Activated gamma-delta T cell treated with Interleukin-2 at 50 U/mL for 16 hours (primary cell): ENCODE data around the gene RGS3.

Source experiments
- DNase-seq: peaks from one replicate; pipeline ENCODE4 v3.0.0-alpha.2; 2020

The RGS3 gene

DNA sequence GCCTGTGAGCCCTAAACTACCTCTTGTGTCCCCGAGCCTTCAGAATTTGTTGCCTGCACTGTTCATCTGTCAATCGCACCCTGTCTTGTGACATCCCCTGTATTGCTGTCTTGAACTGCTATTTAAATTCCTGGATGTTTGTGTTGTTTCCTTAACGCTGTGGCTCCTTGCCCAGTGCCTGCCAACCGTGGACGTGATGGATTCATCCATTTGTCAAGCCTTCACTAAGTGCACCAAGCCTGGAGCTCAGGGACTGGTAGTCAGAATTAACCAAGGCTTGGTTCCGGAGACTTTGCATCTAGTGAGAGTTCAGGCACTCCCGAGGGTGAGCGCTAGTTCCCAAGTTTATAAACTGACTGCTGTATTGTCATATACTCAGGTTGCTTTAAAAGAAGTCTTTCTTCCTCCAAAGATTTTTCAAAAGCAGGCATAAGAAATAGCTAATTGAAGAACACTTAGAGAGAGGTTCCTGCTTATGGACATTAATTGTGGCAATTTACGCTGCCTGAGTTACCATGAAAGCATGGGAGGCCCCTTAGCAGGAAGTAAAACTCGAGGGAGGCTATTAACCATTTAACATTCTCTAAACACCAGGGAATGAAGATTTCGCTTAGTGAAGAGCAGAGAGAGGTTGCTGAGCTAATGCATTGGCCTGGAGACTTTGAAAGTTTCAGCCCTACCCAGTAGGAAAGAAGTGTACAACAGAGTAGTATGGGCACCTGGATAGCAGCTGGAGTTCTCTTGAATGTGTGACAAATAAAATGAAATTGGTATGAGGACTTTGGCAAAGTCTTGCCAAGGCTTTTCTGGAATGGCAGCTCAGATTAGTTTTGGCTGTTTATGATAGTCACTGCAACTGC lies 29.0 kb downstream of the RGS3 start:
- DNase-seq: no peak

GRCh38 chr9:113493203-113493520 lies 29.6 kb downstream of the RGS3 start:
- no peak for DNase-seq

- no peak for DNase-seq
Observed at GRCh38 chr9:113495526-113495925, 32.0 kb downstream of the RGS3 start.

GRCh38 chr9:113497051-113497450 lies 33.5 kb downstream of the RGS3 start:
- no peak for DNase-seq

DNA sequence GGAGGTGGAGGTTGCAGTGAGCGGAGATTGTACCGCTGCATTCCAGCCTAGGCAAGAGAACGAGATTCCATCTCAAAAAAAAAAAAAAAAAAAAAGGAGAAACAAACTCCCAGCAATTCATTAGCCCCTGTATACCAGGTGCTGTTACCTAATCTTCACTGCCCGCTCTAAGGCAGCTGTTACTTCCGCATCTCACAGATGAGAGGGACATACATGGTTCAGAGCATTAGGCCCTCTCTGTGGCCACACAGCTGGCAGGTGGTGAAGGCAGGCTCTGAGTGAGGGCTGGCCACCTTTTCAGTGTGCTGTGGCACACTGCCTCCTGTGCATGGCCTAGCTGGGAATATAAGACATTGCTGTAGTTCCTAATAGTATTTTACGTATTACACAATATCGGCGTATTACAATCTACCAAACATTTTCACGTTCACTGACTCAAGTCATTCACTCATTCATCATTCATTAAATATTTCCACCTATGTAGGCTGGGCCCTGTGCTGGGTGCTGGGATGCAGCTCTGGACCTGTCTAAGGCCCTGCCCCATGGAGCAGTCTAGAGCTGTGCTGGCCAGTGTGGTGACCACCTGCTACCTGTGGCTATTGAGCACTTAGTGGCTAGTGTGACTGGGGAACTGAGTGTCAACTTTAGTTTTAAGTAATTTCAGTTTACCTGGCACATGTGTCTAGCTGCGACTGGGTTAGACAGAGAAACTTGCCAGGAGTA lies 35.8 kb downstream of the RGS3 start:
- no peak for DNase-seq

GRCh38 chr9:113499876-113500497 lies 36.5 kb downstream of the RGS3 start:
- no peak for DNase-seq

DNA sequence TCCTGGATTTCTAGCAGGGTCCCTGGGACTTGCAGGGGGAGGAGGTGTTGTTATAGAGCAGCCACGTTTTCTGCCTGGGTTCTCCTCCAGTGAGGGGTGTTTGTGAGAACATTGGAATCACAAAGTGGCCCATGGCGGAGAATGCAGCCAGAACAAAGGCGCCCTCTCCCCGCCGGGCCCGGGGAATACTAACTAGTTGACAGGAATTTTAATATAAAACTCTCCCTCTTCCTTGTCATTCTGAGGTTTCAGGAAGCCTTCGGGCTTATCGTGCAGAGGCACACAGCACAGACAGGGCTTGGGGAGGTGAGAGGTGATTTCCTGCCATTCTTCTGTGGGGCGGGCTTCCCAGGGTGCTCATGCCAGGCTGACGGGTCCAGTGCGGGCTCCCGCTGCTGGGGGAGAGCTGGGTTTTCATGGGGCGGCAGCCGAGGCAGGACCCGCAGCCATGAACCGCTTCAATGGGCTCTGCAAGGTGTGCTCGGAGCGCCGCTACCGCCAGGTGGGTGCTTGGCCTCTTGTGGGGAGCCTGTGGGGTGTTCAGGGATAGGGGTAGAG lies 37.7 kb downstream of the RGS3 start:
- DNase-seq: no peak

DNA sequence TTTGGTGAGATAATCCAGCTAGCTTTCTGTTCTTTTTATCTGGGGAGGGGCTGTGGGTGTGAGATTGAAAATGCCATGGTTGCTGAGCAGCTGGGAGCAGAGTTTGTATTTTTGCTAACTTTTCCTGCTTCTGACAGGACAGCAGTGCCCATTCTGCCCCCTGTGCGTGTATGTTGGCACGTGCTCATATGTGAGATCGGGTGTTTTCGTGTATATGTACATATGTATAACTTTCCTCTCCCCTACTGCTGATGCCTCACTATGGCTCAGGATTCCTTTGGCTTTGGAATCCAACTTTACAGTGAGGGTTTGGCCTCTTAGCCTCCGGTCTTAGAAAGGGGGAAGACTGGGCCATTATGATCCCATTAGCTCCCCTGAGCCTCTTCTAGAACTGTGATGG lies 38.3 kb downstream of the RGS3 start:
- DNase-seq: no peak

DNA sequence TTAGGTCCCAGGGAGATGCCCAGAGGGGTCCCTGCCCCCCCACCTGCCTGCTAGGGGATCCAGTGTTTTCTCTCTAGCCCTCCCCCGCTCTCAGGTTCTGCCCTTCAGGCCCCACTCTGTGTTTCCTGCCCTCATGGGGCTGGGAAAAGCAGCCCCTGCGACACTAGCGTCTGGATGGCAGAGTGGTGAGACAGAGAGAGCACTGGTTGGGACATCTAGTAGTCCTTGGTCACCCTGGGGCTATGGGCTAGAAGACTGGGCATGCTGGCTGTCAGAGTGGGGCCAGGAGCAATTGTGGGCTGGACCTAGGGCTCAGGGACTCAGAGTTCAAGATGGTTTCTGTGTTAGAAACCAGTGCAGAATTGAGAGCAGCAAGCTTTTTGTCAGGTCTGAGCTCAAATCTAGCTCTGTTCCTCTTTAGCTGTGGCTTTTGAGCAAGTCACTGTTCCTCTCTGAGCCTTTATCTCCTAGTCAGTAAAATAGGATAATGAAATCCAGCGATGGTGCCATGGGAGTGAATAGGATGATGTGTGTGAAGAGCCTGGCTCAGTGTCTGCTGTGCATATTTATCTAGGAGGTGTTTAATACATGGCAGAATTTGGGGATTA lies 39.0 kb downstream of the RGS3 start:
- DNase-seq: no peak

GRCh38 chr9:113503131-113503541 lies 39.6 kb downstream of the RGS3 start:
- no peak for DNase-seq

- no peak for DNase-seq
Observed at GRCh38 chr9:113503613-113504211, 40.2 kb downstream of the RGS3 start.

DNA sequence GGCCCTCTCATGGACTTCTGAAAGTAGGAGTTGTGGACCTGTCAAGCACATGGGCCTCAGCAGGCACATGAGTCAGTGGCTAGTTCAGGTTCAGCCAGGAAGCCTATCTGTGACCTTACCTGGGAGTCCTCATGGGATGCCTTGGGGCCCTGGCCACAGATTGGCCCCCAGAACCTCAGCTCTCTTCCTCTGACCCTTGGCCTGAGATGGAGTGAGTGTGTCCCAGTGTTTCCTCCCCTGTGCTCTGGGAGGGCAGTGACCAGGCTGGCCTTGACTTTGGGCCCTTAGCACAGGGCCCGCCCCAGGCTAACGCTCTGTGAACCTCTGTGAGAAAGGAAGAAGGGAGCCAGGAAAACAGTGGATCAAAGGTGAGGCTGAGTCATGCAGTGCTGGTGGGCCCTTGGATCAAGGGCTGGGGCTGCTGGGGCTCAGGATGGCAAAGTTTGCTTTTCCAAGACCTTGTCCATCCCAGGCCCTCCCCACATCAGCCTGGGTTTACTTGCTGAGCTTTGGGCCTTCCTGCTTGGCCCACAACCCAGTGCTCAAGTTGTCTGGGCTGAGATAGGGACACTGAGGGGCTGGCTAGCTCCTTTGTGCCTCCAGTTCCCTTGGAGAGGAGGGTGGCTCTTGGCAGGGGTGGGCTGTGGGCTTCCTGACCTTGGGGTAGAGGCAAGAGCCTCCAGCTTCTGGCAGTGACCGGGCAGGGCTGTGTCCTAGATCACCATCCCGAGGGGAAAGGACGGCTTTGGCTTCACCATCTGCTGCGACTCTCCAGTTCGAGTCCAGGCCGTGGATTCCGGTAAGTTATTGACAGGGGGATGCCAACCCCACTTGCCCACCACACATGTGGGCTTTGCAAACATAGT lies 41.4 kb downstream of the RGS3 start:
- DNase-seq: no peak

- DNase-seq: no peak
Observed at GRCh38 chr9:113506090-113506589, 42.6 kb downstream of the RGS3 start.

DNA sequence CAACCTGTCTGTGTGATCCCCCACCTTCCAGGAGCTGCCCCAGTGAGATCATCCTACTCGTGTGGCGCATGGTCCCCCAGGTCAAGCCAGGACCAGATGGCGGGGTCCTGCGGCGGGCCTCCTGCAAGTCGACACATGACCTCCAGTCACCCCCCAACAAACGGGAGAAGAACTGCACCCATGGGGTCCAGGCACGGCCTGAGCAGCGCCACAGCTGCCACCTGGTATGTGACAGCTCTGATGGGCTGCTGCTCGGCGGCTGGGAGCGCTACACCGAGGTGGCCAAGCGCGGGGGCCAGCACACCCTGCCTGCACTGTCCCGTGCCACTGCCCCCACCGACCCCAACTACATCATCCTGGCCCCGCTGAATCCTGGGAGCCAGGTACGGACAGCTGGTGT lies 43.7 kb downstream of the RGS3 start:
- DNase-seq: no peak

- no peak for DNase-seq
Observed at GRCh38 chr9:113508111-113508749, 44.7 kb downstream of the RGS3 start.

GRCh38 chr9:113509463-113509862 lies 45.9 kb downstream of the RGS3 start:
- no peak for DNase-seq

DNA sequence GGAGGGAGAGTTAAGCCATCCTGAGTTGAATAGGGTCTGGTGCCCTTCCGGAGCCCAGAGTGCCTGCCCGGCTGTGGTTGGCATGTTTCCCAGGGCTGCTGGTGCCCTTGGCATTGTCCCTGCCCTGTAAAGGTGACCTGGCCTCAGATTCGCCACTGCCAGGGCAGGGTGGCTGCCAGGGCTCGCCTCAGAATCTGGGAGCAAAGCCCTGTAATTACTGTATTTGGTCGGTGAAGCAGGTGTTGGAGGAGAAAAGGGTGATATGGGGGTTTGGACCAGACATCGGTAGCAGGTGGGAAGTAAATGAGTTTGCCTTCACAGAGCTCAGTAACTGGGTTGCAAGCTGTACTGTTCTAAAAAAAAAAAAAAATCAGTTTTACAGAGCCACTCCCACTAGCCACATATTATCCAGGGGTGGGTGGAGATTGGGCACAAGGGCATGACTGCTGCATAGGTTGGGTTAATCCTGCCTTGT lies 47.6 kb downstream of the RGS3 start:
- DNase-seq: no peak

- peak; percentile 85 for DNase-seq
Observed at GRCh38 chr9:113511856-113512761, 48.6 kb downstream of the RGS3 start.

DNA sequence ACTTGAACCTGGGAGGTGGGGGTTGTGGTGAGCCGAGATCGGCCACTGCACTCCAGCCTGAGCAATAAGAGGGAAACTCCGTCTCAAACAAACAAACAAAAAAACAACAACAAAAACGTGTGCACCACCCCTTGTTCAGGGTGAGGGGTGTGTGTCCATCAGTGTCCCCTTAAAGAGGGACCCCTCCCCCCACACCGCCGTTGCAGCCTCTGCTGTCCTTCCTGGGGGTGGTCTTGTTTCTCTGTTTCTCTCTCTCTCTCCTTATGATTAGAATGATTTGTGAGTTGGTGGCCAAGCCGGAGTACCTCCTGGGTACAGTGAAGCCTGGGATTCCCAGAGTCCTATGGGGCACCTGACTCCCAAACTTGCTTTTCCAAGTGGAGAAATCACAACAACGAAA lies 49.6 kb downstream of the RGS3 start:
- no peak for DNase-seq

DNA sequence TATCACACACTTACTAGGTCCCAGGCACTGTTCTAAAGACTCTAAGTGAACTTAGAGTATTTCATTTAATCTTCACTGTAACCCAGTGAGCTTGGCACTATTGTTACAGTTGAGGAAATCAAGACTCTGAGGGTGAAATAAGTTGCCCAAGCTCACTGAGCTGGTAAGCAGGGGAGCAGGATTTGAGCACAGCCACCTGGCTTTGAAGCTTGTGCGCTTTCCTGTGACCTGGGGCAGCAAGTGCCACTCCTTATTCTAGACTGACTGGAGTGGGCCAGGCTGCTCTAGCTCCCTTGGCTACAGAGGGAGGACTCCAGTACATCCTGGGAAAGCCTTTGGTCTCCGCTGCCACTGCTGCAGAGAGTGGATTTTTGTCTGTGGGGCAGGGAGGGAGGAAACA lies 50.0 kb downstream of the RGS3 start:
- peak; percentile 17 for DNase-seq
